ENCODE measurements around the gene URI1.

DNA sequence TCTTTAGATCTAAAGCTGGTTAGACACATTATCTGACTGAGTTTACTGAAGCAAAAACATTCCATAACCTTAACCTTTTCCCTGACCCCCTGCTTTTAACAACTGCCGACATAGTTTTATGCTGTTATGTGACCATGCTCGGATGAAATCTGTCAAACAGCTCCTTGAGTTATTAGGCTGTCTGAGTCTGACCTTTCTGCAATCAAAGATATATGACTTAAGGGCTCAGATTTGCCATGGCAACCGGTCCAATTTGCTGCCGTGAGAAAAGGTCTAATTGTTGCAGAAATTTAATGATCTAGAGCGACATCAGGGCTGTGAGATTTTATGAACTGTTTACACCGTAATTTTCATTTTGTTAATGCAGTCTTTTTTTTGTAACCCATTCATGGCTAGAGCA, 61.8 kb downstream of the URI1 start:
- TF ChIP-seq, protein P1, sequence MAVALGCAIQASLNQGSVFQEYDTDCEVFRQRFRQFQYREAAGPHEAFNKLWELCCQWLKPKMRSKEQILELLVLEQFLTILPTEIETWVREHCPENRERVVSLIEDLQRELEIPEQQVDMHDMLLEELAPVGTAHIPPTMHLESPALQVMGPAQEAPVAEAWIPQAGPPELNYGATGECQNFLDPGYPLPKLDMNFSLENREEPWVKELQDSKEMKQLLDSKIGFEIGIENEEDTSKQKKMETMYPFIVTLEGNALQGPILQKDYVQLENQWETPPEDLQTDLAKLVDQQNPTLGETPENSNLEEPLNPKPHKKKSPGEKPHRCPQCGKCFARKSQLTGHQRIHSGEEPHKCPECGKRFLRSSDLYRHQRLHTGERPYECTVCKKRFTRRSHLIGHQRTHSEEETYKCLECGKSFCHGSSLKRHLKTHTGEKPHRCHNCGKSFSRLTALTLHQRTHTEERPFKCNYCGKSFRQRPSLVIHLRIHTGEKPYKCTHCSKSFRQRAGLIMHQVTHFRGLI (tag by site-specific recombination; IDR thresholded peaks at IDR 0.05), result no peak
- TF ChIP-seq MYNN (tag by site-specific recombination; IDR thresholded peaks at IDR 0.05; ENCODE audit: borderline replicate concordance), result no peak
- TF ChIP-seq, protein P2, sequence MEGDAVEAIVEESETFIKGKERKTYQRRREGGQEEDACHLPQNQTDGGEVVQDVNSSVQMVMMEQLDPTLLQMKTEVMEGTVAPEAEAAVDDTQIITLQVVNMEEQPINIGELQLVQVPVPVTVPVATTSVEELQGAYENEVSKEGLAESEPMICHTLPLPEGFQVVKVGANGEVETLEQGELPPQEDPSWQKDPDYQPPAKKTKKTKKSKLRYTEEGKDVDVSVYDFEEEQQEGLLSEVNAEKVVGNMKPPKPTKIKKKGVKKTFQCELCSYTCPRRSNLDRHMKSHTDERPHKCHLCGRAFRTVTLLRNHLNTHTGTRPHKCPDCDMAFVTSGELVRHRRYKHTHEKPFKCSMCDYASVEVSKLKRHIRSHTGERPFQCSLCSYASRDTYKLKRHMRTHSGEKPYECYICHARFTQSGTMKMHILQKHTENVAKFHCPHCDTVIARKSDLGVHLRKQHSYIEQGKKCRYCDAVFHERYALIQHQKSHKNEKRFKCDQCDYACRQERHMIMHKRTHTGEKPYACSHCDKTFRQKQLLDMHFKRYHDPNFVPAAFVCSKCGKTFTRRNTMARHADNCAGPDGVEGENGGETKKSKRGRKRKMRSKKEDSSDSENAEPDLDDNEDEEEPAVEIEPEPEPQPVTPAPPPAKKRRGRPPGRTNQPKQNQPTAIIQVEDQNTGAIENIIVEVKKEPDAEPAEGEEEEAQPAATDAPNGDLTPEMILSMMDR (tag by site-specific recombination; IDR thresholded peaks at IDR 0.05), result no peak
- TF ChIP-seq ZNF629 (tag by site-specific recombination; IDR thresholded peaks at IDR 0.05), result no peak
- TF ChIP-seq SCRT2 (tag by site-specific recombination; IDR thresholded peaks at IDR 0.05), result no peak
- TF ChIP-seq ZNF214 (tag by site-specific recombination; IDR thresholded peaks at IDR 0.05; ENCODE audit: borderline replicate concordance), result no peak
- no peak for TF ChIP-seq ZNF747 (tag by site-specific recombination; IDR thresholded peaks at IDR 0.05)

All from HEK293 (cell line).